Activated naive CD8-positive, alpha-beta T cell treated with anti-CD3 and anti-CD28 coated beads, Interleukin-2, amount 50 U/mL, for 16 hours (primary cell): ENCODE results near the gene PPP3CA.
"Not testable (repeated sequence)": the region's sequence is repeated elsewhere in the genome, so short reads cannot be mapped to it uniquely, and the experiment has no call there.

Experiments
- DNase-seq: peaks from one replicate; pipeline ENCODE4 v3.0.0-alpha.2; 2020; ENCODE audit warnings: low read depth, low spot score

PPP3CA gene

DNA sequence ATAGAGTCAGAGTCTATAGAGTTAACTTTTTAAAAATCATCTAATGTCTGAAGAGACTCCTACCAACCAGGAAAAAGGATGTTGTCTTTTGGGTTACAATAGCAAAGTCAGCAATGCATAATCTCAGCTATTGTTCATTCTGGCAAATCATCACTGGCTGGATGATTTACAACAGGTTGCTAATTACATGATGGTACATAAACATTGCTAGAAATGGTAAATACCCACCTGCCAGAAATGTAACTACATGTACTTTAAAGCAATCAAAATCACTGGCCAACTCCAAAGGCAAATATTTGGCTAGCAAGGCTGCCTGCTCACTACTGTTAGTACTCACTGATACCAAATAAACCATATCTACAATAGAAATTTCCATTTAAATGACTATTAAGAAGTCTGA is 91.1 kb downstream of the PPP3CA start:
- DNase-seq: no peak

DNA sequence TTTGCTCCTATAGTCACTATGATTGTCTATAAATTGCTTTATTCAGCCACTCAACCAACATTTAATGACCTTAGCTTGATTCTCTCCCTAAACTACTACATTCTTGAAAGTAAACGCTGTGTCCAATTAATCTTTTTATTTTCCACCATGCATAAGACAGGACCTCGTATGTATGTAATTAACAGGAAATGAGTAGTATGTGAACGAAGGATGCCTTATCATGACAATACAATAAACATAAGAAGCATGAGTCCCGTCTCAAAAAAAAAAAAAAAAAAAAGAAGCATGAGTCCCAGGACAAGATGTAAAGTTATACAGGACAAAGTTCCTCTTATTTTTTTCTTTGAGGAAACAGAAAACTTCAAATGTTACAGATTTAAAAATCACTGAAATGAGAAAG is 92.5 kb downstream of the PPP3CA start:
- no peak for DNase-seq

DNA sequence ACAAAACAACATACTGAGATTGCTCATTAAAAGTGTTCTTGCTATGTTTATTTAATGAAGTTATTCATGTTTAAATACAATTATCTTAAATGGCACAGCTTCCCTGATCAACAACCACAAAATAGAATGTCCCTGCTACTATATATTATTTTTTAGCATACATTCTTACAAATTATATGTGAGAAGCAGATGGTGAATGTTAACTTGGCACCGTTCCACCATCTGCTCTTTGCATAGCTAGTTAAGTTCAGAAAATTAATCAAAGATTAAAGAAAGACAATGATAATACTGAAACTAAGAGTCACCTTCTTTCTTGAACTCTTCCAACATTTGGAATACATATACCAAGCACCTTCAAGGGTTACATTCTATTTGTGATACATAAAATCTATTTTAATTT is 94.2 kb downstream of the PPP3CA start:
- DNase-seq: no peak

DNA sequence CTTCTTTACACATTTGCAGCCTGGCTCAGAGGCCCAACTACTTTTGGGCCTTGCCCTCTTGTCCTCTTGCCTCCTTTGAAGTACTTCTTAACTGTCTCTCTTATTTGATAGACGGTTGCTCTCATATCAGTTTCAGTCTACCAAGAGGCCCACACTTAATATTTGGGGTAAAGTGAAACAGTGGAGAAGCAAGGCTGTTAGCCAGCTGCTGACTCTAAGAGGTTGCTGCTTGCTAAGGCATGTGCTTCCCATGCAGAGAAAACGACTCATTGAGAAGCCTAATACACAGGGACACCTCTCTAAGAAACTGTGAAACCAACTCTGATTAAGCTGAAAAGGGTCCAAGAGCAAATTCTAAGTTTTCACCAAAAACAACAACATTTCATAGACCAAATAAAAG is 94.6 kb downstream of the PPP3CA start:
- no peak for DNase-seq

DNA sequence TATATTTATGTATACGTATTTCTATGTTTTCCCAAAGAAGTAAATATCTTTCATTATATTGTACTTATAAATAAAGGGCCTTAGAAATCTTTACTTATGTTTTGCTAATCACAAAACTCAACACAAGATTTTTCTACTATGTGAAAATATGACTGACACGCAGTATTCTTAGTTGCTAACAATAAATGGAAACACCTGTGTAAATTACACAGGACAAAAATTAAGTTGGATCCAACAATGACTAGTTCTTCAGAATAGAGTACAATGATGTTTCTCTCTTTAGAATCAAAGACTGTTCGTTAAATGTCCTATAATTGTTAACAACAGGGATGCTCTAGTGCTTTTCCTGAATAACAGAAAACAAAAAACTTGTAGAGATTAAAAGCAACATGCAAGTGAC is 96.1 kb downstream of the PPP3CA start:
- no peak for DNase-seq

DNA sequence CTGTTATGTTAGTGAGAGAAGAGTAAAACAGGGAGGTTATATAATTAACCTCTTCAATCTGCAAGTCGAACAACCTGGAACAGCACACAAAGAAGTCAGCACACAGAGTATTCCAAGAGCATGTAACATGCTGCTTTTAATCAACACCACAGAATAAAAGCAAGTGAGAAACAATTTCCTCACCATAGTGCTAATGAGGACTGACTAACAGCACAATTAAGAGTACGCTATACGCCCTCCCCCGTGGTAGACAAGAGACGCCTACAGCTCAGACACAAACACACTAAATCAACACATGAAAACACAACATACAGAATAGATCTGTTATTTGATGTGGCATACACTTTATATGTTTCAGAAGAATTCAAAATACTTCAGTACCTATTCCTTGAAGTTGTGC is 103.0 kb downstream of the PPP3CA start:
- no peak for DNase-seq

DNA sequence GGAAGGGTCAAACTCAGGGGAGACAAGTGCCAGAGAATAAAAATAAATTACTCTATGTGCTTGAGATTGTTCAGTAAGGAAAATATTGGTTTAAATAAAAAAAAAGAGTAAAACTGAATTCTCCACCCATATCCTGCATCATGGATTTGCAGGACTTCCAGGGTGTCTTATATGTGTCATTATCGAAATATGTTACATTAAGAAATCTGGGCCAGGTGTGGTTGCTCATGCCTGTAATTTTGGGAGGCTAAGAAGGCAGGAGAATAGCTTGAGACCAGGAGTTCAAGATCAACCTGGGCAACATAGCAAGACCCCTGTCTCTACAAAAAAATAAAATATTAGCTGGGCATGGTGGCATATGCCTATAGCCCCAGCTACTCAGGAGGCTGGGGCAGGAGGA is 104.9 kb downstream of the PPP3CA start:
- no peak for DNase-seq

DNA sequence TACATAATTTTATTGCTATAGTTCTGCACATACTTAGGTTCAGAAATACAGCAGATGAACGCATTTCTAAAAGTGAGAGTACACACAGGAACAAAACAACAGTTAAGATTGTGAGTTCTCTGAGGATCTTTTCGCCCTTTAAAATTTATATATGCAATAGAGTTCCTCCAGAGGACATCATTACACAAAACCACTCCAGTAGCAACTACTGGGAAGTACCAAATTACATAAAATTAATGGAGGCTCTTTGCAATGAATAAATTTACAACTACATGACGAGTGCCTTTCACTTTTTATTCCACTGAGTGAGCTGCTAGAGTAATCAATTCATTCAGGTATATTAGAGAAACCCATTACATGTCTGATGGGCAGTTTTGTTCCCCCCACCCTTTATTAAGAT is 107.2 kb downstream of the PPP3CA start:
- DNase-seq: no peak

DNA sequence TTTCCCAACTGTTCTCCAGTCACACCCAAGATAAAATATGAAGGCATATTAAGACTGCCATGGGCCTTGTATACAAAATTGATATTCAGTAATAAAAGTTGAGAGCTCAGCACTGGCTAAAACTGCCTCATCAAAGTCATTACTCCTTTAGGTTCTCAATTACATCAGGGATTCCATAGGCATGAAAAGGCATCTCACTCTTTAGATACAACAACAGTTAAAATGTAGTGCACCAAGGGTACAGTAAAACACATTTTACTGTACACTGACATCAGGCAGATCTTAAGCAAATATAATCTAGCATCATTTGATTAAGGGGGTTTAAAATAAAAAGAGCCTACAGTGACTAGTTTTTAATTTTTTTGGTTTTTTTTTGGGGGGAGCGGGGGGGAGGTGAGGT is 107.7 kb downstream of the PPP3CA start:
- DNase-seq: no peak

DNA sequence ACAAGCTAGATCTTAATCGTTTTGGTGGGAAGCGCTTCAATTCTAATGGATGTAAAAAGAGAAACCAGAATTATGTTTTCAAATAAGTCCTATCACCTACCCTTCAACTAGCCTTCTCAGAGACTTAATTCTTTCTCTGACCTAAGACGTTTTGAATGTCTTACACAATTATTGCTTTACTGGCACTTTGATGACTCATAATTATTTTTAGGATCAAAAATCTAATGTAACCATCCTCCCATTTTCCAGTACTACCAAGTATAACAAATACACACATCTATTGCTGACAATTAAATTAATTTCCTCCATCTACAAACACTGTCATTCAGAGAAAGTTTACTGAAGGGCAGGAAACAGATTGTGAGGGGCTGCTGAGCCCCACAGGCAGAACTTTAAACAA is 108.6 kb downstream of the PPP3CA start:
- no peak for DNase-seq

DNA sequence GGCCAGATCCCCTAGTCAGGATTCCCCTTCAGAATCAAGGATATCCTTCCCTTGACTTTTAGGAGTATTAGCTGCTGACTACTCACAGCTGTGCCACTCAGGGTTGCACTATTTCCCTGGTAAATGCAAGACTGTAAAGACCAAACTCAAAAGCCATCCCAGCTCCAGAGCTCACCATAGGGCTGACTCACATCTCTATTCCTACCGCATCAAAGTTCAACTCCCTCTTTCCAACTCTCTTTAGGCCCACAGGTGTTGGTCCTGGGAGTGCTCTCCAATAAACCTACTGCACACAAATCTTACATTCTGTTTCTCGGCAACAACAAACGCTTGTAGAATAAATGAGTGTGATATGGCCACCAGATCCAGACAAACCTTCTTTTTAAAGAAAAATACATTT is 109.6 kb downstream of the PPP3CA start:
- DNase-seq: no peak

DNA sequence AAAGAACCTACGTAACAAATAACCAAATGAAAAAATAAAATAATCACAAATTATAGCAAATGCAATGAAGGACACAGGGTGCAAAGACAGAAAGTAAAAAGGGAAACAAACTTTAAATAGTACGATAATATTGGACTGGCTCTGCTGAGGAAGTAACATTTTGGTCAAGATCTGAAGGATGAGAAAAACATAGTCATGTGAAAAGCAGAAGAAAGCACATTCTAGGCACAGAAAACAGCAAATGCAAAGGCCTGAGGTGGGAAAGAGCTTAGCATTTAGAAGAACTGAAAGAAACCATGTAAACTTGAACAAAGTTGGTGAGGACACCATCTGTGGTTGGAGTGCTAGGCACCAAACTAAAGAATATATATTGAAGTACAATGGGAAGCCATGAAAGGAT is 111.2 kb downstream of the PPP3CA start:
- DNase-seq: no peak

DNA sequence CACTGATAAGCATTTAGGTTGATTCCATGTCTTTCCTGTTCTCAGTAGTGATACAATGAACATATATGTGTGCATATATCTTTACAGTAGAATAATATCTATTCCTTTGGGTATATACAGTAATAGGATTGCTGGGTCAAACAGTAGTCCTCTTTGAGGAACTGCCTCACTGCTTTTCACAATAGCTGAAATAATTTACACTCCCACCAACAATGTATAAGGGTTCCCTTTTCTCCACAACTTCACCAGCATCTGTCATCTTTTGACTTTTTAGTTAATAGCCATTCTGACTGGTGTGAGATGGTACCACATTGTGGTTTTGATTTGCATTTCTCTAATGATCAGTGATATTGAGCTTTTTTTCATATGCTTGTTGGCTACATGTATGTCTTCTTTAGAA is 113.2 kb downstream of the PPP3CA start:
- DNase-seq: not testable (repeated sequence)

DNA sequence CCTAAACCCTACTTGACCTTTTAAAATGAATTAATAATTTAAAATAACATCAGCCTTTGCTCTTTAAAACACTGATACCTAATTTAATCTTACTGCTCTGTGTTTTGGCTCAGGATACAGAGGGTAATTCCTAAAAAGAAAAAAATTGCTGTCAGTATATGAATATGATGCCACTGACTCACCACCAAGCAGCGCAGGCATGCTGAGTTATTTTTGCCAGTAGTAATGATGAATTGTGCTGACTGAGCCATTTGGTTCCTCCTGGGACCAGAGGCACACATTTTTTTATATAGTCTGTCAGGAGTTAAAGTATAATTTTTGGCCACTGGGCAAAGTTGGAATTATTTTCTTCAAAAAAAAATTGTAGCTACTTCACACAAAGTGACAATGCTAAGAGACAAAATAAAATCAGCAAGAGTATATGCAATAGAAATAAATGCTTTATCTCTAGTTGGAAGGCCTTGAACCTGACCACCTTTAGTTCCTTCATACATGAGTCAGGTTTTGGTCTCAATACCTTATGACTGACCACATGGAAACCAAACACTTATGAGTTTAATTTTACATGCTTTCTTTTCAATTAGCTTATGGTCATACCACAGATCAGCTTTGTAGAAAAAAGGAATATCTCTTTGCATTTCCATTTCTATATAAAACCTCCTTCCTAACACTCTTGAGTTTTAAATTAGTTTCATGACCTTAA is 115.1 kb downstream of the PPP3CA start:
- DNase-seq: no peak

DNA sequence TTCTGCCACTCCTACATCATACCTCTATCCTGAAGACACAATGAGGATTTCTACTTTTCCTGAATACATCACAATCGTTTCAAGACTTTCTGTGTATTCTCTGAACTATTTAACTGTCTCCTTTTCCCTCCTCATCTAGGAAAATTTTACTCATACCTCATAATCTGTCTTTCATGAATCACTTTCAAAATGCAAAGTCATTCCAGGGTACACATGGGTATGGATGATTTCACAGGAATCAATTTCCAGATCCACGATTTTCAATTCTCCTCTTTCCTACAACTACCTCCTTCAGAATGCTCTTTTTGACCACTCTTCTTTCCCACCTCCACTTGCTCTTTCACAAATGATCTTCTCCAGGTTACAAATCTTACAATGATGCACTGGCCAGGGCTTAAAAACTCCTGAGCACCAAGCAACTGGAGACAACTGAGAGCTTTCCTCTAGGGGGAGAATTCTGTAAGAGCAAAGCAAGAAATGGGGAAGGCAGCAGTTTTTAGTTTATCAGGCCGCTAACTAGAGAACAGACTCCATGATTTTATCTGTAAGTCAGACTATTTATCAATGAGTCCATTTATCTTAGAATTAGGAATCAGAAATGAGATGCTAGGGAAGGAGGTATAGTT is 116.4 kb downstream of the PPP3CA start:
- DNase-seq: no peak

DNA sequence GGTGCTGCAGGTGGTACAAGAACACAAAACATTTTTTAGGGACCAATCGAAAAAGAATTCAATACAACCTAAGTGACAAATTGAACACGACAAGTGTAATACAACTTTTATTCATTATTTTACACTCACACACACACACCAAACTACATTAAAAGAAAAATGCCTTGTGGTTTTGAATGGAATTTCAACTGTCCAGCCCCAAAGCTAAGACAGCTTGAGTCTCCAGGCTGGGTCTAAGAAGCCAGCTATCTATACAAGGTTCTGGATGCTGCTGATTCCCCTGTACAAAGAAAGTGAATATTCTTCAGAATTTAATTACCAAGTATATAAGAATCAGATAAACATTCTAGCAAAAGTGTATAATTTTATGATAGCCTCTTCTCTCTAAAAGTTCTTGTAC is 118.2 kb downstream of the PPP3CA start:
- no peak for DNase-seq

DNA sequence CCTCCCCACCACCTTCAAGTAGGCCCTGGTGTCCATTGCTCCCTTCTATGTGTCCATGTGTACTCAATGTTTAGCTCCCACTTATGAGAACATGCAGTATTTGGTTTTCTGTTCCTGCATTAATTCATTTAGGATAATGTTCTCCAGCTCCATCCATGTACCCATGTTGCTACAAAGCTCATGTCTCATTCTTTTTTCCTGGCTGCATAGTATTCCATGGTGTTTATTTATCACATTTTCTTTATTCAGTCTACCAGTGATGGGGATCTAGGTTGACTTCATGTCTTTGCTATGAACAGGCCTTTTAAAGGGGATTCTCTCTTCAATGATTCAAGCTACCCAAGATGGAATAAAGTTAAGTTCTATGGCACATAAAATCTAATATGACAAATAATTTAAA is 119.6 kb downstream of the PPP3CA start:
- no peak for DNase-seq

DNA sequence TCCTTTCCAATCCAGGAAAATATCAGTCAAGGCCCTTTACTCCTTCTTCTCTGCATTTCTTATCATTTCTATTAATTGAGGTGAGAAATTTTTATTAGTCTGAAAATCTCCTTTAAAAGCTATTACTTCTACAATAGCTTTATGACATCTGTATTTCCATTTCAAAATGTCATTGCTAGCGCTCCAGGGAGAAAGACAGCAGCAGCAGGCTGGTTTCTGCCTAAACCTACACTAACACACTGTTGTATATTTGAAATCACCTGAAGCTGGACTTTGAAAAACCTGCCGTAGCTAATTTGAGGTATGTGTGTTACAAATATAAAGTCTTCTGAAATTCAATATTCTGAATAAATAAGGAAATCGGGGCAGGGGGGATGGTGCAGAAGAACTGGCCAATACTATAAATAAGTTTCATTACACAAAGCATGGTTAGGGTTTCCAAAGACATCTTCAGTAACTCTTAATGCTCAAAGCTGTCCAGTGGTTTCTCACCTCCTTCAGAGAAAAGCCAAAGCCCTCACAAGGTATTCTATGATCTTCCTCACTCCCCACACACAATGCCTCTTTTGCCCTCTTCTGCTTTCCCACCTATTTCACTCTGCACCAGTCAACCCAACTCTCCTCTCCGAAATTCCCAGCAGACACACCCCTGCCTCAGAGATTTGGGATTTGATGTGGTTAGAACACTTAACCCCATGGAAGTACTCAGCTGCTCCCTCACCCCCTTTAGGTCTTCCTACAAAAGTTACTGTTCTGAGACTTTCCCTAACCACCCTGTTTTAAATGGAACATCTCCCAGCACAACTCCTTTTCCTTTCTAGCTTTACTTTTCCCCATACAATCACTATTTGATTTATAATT is 122.7 kb downstream of the PPP3CA start:
- no peak for DNase-seq

DNA sequence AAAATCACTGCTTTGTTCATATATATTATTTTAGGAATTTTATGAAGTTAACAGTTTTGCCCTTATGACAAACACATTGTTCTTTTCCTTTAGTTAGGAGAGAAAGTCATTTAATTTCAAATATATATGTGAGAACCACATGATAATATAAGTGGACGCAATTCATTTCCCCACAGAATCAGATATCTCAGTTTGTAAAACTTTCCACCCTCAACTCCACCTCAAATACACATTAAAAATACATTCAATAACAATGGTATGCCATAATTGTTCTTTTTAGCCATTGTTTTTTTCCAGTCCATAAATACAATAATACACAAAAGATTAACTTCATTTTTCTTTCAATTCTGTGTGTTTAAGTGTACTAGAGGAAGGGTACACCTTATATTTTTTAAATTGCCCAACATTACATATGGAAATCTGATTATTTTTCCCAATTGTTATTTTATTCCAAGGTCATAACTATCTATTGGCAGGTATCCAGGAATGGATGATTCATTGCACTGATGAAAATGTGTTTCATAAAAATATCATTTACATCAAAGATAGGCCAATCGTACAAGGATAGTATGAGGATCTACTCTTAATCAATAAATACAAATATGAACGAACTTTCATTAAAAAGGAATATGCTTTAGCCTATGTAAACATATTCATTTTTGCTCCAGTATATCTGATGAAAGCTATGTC is 125.0 kb downstream of the PPP3CA start:
- no peak for DNase-seq

DNA sequence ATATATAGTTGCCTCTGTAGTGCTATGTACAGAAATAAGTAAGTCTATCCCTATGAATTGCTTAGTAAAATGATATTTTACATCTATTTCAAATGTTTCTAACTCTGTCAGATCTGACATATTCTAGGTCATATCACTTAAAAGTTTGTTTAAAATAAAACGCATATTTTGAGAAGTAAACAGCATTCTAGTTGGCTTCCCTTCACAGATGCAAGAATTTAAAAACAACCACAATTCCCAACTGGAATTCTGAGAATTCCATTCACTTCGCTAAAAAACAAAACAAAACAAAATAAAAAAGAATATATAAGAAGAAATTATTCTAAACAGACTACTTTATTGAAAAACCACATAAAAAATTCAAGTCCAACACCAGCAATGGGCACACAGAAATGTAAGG is 126.0 kb downstream of the PPP3CA start:
- no peak for DNase-seq

DNA sequence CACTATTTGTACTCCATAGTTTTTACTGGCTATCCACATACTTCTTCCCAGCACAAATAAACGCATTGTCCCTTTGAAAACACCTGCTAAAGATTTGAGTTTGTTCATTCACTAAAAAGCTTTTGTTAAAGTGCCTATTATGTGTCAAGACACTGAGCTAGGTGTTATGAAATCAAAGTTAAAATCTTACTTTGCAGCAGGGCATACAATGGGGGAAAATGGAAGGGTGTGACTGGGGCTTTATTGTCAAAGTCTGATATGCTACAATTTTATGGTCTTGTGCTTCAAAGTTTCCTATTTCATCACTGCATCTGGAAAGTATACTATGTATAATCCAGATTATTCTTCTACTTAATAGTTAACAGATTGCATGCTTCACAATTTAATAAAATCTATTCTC is 128.4 kb downstream of the PPP3CA start:
- DNase-seq: no peak

DNA sequence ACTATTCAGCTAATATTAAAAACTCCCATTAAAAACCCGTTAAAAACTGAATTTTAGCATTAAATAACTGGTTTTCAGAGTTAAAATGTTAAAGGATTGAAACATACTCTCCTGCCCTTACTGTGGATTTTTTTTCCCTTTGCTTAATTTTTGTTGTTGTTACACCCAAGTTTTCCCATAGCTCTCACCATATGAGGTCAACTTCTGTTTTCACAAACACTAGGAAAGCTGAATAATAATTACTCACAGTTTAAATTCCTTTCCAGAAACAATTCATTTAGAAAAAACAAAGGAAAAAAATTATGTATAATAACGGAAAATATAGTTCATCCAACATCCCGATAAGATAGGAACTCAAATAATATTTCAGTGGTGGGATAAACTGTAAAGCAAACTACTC is 129.0 kb downstream of the PPP3CA start:
- DNase-seq: no peak
